KMS-11 (cell line): ENCODE data around the gene CCDC9.
"Not testable (repeated sequence)": the region's sequence is repeated elsewhere in the genome, so short reads cannot be mapped to it uniquely, and the experiment has no call there.

ENCODE experiments used
- H2AFZ ChIP-seq: fragments of 200-600 bp; sonication (generic); 2 replicates; pipeline ENCODE4 v1.6.1; 2016; ENCODE audit warnings: antibody characterized with exemption, mixed run types, low read depth
- H3K27ac ChIP-seq: fragments of 200-600 bp; sonication (generic); 2 replicates; pipeline ENCODE4 v1.6.1; 2016; ENCODE audit warnings: mild to moderate bottlenecking, mixed run types
- H3K27me3 ChIP-seq: fragments of 200-600 bp; sonication (generic); 2 replicates; pipeline ENCODE4 v1.6.1; 2017; ENCODE audit warnings: mild to moderate bottlenecking, low read depth, mixed run types, moderate library complexity; ENCODE audit not compliant: insufficient read depth
- H3K36me3 ChIP-seq: fragments of 200-600 bp; sonication (generic); 2 replicates; pipeline ENCODE4 v1.6.1; 2017; ENCODE audit warnings: mild to moderate bottlenecking, mixed run types; ENCODE audit not compliant: insufficient read depth
- H3K4me1 ChIP-seq: fragments of 200-600 bp; sonication (generic); 2 replicates; pipeline ENCODE4 v1.6.1; 2016; ENCODE audit warnings: mild to moderate bottlenecking, low read depth, mixed run types; ENCODE audit not compliant: poor library complexity, severe bottlenecking
- H3K4me2 ChIP-seq: fragments of 200-600 bp; sonication (generic); 2 replicates; pipeline ENCODE4 v1.7.0; 2016; ENCODE audit warnings: mild to moderate bottlenecking, mixed run types
- H3K4me3 ChIP-seq: fragments of 200-600 bp; sonication (generic); IDR thresholded peaks from 2 replicates; pipeline ENCODE4 v1.6.1; 2017; ENCODE audit warnings: low read depth, low read length, mixed read lengths; ENCODE audit not compliant: insufficient read depth
- H3K79me2 ChIP-seq: fragments of 200-600 bp; sonication (generic); 2 replicates; pipeline ENCODE4 v1.6.1; 2016; ENCODE audit warnings: low read depth, mixed run types; ENCODE audit not compliant: insufficient read depth
- H3K9ac ChIP-seq: fragments of 200-600 bp; sonication (generic); 2 replicates; pipeline ENCODE4 v1.6.1; 2016; ENCODE audit warnings: mild to moderate bottlenecking, mixed run types
- H4K20me1 ChIP-seq: fragments of 200-600 bp; sonication (generic); 2 replicates; pipeline ENCODE4 v1.6.1; 2016; ENCODE audit warnings: mild to moderate bottlenecking, mixed run types; ENCODE audit not compliant: insufficient read depth
- TF ChIP-seq, protein P1 (sequence below): fragments of 200-600 bp; sonication (generic); conservative IDR thresholded peaks from 2 replicates; pipeline ENCODE4 v1.6.1; 2017; ENCODE audit warnings: low read depth, mild to moderate bottlenecking, antibody characterized with exemption, low read length, moderate library complexity, mixed read lengths

The CCDC9 gene

DNA sequence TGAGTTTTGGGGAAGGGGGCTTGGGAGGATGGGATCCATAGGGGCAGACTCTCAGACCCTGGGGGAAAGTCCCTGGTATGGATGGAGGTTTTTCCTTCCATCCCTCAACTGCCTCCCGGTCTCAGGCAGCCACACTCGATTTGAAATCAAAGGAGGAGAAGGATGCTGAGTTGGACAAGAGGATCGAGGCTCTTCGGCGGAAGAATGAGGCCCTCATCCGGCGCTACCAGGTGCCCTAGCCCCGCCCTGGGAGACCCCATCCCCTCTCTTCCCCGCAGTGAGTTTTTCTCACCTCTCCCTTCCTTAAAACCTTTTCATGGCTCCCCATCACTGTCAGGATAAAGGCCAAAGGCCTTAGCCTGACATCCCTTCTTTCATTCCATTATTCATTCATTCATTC, 2.1 kb downstream of the CCDC9 start:
- TF ChIP-seq, protein P1, sequence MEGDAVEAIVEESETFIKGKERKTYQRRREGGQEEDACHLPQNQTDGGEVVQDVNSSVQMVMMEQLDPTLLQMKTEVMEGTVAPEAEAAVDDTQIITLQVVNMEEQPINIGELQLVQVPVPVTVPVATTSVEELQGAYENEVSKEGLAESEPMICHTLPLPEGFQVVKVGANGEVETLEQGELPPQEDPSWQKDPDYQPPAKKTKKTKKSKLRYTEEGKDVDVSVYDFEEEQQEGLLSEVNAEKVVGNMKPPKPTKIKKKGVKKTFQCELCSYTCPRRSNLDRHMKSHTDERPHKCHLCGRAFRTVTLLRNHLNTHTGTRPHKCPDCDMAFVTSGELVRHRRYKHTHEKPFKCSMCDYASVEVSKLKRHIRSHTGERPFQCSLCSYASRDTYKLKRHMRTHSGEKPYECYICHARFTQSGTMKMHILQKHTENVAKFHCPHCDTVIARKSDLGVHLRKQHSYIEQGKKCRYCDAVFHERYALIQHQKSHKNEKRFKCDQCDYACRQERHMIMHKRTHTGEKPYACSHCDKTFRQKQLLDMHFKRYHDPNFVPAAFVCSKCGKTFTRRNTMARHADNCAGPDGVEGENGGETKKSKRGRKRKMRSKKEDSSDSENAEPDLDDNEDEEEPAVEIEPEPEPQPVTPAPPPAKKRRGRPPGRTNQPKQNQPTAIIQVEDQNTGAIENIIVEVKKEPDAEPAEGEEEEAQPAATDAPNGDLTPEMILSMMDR, result no peak
- no peaks in the 10 kb centered on the region for H3K36me3 ChIP-seq
- H3K9ac ChIP-seq, result no peak overlapping the region
- H3K4me2 ChIP-seq, result peak overlapping the region; percentile 75
- no peak overlapping the region for H2AFZ ChIP-seq
- no peak overlapping the region for H3K4me3 ChIP-seq
- H3K27ac ChIP-seq, result no peak overlapping the region
- H3K27me3 ChIP-seq, result 0 out of 2 replicates have a peak, but pooled peaks cover 3% of the 10 kb centered on the region
- 0 out of 2 replicates have a peak, but pooled peaks cover 6% of the 10 kb centered on the region for H3K79me2 ChIP-seq
- no peaks in the 10 kb centered on the region for H4K20me1 ChIP-seq
- peaks cover 28% of the 10 kb centered on the region for H3K4me1 ChIP-seq

DNA sequence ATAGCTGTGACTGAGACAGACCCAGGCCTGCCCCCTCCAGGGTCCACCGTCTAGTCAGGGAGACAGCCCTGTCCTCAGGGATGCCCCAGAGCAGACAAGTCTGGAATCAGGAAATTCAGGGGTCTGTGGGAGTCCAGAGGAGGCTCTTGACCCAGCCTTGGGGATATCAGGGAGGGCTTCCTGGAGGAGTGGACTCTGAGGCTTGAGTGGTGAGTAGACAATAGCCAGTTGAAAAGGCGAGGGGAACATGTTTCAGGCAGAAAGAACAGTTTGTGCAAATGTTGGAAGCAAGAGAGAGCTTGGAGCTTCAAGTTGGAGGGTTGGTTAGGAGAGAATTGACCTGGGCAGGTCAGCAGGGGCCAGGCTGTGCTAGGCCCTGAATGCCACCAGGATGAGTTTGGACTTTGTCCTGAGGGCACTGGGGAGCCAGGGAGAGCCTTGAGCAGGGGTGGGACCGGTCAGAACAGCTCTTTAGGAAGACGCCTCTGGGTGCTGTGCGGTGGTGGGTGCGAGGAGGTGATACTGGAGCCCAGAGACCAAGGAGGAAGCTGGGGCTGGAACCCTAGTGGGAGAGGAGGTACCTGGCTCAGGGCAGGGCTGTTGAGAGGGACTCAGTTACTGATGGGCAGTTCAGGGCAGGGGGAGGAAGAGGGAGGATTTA, 2.7 kb downstream of the CCDC9 start:
- H3K9ac ChIP-seq, result no peak overlapping the region

DNA sequence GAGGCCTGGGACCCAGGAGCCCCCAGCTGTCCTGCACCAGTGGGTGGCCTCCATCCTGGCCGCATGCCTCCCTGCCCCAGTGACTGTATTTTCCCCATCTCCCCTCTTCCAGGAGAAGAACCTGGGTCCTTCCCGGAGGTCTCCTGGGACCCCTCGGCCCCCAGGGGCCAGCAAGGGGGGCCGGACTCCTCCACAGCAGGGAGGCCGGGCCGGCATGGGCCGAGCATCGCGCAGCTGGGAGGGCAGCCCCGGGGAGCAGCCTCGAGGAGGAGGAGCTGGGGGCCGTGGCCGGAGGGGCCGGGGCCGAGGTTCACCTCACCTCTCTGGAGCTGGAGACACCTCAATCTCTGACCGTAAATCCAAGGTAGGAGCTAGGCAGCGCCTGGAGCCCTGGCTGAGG, 4.2 kb downstream of the CCDC9 start:
- Histone ChIP-seq H3K27ac (no peak overlapping the region), H3K4me1 (peaks cover 35% of the 10 kb centered on the region), H3K4me2 (no peak overlapping the region), H3K9ac (no peak overlapping the region), H4K20me1 (no peaks in the 10 kb centered on the region), H3K27me3 (no peaks in the 10 kb centered on the region), H3K36me3 (no peaks in the 10 kb centered on the region), H3K79me2 (0 out of 2 replicates have a peak, but pooled peaks cover 6% of the 10 kb centered on the region), H2AFZ (no peak overlapping the region), H3K4me3 (no peak overlapping the region)
- TF ChIP-seq, protein P1, result no peak

More for the DNA sequence above, 2.7 kb downstream of the CCDC9 start:
- 0 out of 2 replicates have a peak, but pooled peaks cover 6% of the 10 kb centered on the region for H3K79me2 ChIP-seq
- no peaks in the 10 kb centered on the region for H3K27me3 ChIP-seq
- peak overlapping the region; percentile 75; the same call in 1 of the 2 replicates for H3K4me2 ChIP-seq
- TF ChIP-seq, protein P1, result no peak
- no peaks in the 10 kb centered on the region for H4K20me1 ChIP-seq
- no peak overlapping the region for H3K4me3 ChIP-seq
- H2AFZ ChIP-seq, result no peak overlapping the region
- peaks cover 34% of the 10 kb centered on the region for H3K4me1 ChIP-seq
- no peak overlapping the region for H3K27ac ChIP-seq
- no peaks in the 10 kb centered on the region for H3K36me3 ChIP-seq

DNA sequence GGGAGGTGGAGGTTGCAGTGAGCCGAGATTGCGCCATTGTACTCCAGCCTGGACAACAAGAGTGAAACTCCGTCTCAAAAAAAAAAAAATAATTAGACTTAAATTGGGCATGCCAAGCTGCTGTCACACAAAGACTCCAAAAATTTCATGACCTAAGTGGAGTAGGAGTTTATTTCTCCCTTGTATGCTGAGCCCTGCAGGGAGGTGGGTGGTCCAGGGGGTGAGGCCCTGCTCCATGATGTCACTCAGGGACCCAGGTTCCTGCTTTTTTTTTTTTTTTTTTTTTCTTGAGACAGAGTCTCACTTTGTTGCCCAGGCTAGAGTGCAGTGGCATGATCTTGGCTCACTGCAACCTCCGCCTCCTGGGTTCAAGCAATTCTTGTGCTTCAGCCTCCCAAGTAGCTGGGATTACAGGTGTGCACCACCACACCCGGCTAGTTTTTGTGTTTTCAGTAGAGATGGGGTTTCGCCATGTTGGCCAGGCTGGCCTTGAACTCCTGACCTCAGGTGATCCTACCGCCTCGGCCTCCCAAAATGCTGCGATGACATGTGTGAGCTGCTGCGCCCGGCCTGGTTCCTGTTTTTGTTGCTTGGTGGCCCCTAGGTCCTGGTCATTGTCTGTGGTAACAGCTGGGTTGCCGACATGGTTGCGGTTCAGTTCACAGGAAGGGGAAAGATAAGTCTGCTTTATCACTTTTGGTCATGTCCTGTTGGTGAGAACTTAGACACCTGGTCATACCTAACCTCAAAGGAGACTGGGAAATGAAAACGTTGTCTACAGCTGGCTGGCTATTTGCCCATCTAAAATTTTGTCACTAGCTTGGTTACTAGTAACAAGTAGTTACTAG, 5.8 kb downstream of the CCDC9 start:
- Histone ChIP-seq H3K4me1 (peaks cover 32% of the 10 kb centered on the region), H3K27ac (peak overlapping the region; percentile 71), H3K4me2 (peak overlapping the region; percentile 26; the same call in 1 of the 2 replicates)
- not testable (repeated sequence) for H4K20me1 ChIP-seq, H3K27me3 ChIP-seq, H2AFZ ChIP-seq, H3K9ac ChIP-seq, H3K79me2 ChIP-seq, H3K36me3 ChIP-seq, H3K4me3 ChIP-seq

DNA sequence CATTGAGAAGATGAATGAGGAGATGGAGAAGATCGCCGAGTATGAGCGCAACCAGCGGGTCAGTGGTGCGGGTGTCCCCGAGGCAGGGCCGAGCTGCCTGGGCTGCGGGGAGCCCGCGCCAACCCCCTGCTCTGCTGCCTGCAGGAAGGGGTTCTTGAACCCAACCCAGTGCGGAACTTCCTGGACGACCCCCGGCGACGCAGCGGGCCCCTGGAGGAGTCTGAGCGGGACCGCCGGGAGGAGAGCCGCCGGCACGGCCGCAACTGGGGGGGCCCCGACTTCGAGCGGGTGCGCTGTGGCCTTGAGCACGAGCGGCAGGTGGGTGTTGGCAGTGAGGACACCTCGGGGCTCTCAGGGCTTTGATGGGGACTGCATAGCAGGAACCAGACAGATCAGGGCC, 8.3 kb downstream of the CCDC9 start:
- TF ChIP-seq, protein P1, result no peak
- Histone ChIP-seq H4K20me1 (no peaks in the 10 kb centered on the region), H3K36me3 (no peaks in the 10 kb centered on the region)

More for the DNA sequence above, 8.3 kb downstream of the CCDC9 start:
- Histone ChIP-seq H3K79me2 (no peaks in the 10 kb centered on the region), H3K4me1 (peaks cover 24% of the 10 kb centered on the region), H3K27me3 (no peaks in the 10 kb centered on the region), H3K27ac (no peak overlapping the region), H3K4me2 (no peak overlapping the region), H3K9ac (no peak overlapping the region), H3K4me3 (no peak overlapping the region), H2AFZ (no peak overlapping the region)
